AG10803 (cell line): Measurements from ENCODE around the gene ANKMY2.

Experiments
- DNase-seq: peaks from one replicate; pipeline ENCODE4 v3.0.0; 2010; ENCODE audit warnings: low read depth
- H3K4me3 ChIP-seq: 2 replicates; pipeline ENCODE4 v1.5.1; 2011; ENCODE audit warnings: mild to moderate bottlenecking, low read length, control low read depth
- CTCF ChIP-seq: conservative IDR thresholded peaks from 2 replicates; pipeline ENCODE4 v1.5.1; 2011; ENCODE audit warnings: mild to moderate bottlenecking, low read length, control low read depth, inconsistent platforms

Gene ANKMY2

GRCh38 chr7:16619979-16620408, 25.6 kb downstream of the ANKMY2 start:
- TF ChIP-seq CTCF: no peak
- DNase-seq: no peak

DNA sequence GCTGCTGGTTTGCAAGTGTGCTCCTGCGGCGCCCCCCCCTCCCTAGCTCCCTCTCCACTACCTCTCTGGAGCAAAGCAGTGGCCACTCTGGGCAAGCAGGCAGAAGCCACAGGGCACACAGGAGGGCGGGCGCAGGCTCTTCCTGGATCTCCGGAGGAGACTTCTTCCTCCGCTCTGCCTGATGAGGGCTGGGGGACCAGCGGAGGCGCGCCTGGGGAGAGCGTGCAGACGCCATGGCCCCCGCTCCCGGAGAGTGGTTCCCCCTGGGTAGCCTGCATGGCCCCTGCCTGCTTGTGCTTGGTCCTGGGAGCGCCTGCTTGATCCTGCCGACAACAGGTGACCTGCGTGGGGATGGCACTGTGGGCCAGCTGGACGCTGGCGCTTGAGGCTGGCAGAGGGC, 29.0 kb downstream of the ANKMY2 start:
- no peak for TF ChIP-seq CTCF
- DNase-seq: no peak
- no peak overlapping the region for H3K4me3 ChIP-seq

More at GRCh38 chr7:16619979-16620408, 25.6 kb downstream of the ANKMY2 start:
- no peak overlapping the region for H3K4me3 ChIP-seq

- no peak for TF ChIP-seq CTCF
- no peak overlapping the region for H3K4me3 ChIP-seq
- no peak for DNase-seq
Measured at GRCh38 chr7:16616122-16616521, 29.4 kb downstream of the ANKMY2 start.

DNA sequence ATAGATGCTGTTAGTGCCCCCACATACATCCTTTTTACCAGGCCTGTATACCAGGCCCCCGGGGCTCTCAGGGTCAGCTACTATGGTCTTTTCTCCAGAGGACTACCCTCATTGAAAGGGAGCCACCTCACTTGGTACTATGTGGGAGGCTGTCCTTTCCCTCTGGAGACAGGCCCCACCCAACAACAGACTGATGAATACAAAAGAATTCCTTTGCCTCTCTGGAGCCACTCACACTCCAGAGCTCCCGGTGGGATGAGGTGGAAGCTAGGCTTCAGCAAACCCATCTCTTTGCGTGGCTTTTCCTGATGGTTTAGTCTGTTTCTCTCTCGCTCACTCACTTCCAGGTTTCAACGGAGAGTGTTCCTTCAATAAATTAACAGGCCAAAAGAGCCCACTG, 30.3 kb downstream of the ANKMY2 start:
- no peak for TF ChIP-seq CTCF
- H3K4me3 ChIP-seq: no peak overlapping the region
- no peak for DNase-seq

DNA sequence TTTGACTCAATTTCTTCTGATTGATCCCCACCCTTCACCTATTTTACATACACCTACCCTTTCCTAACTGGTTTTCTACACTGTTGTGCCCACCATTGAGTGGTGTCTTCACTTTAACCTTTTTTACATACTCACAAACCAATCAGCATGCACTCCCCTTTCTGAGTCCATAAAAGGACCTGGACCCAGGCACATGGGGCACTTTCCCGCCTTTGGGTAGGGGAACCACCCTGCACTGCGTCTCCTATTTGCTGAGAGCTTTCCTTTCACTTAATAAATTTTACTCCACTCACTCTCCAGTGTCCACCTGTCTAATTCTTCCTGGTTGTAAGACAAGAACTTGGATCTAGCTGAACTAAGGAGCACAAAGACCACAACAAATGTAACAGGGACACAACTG, 33.8 kb downstream of the ANKMY2 start:
- H3K4me3 ChIP-seq: no peak overlapping the region
- no peak for DNase-seq
- no peak for TF ChIP-seq CTCF

GRCh38 chr7:16609842-16610450, 35.6 kb downstream of the ANKMY2 start:
- peak; percentile 10 for DNase-seq
- TF ChIP-seq CTCF: no peak
- no peak overlapping the region for H3K4me3 ChIP-seq

GRCh38 chr7:16606704-16607103, 38.9 kb downstream of the ANKMY2 start:
- no peak overlapping the region for H3K4me3 ChIP-seq
- no peak for DNase-seq
- TF ChIP-seq CTCF: no peak
